ENCODE data around the gene DUSP1. TPM values are rescaled to one million over a fixed set of nuclear protein-coding genes. Genes with fewer than 3 reads are reported as not detected.

The DUSP1 gene
- total RNA-seq, 2 donors from 2014 or later = 9.2 to 11.0 TPM

DNA sequence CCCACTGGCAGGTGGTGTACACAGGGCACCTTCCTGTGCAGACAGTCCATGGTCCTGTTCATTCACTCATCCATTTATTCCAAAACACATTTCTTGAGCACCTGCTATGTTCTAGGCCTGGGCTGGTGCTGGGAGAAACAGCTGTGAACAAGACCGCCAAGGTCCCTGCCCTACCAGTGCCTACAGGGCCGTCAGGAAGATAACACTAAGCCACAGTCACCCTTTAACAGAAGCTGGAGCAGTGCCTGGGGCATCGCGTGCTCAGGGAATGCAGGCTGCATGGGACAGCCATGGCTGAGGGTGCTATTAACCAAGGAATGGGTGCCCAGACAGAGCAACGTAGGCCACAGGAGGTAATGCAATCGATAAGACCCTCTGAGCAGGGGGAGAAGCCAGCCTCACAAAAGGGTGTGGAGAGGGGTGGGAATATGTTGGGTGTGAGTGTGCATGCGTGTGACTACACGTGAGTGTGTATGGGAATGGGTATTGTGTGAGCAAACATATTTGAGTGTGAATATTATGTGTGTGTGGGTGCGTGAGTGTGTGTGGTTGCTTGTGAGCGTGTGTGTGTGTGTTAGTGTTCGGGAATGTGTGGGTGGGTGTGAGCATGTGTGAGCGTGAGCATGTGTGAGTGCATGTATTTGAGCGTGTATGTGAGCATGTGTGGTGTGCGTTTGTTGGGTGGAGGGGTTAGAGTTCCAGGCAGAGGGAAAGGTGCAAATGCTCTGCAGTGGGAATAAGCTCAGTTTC lies 19.1 kb downstream of the DUSP1 start:
- Histone ChIP-seq H3K9ac (ENCODE audit: extremely low read depth, low read length, poor library complexity, severe bottlenecking) (no peak overlapping the region), H3K27ac (ENCODE audit: low read depth, low read length) (no peak overlapping the region), H3K4me1 (ENCODE audit: control insufficient read depth, insufficient read depth, low read length) (no peaks in the 10 kb centered on the region), H3K36me3 (ENCODE audit: control insufficient read depth, insufficient read depth, low read length) (no peaks in the 10 kb centered on the region), H3K27me3 (ENCODE audit: control insufficient read depth, insufficient read depth, low read length, poor library complexity, severe bottlenecking) (no peaks in the 10 kb centered on the region), H3K4me3 (ENCODE audit: low read length) (no peak overlapping the region), H3K9me3 (ENCODE audit: control insufficient read depth, low read length) (peaks cover 21% of the 10 kb centered on the region)
- H3K27ac Mint-ChIP-seq = no peak overlapping the region
- peaks cover 60% of the 10 kb centered on the region for H3K27me3 Mint-ChIP-seq (ENCODE audit: insufficient read depth)
- no peaks in the 10 kb centered on the region for H3K36me3 Mint-ChIP-seq (ENCODE audit: low read depth)
- no peaks in the 10 kb centered on the region for H3K4me1 Mint-ChIP-seq
- peaks cover 20% of the 10 kb centered on the region for H3K9me3 Mint-ChIP-seq
- TF ChIP-seq, protein P1, sequence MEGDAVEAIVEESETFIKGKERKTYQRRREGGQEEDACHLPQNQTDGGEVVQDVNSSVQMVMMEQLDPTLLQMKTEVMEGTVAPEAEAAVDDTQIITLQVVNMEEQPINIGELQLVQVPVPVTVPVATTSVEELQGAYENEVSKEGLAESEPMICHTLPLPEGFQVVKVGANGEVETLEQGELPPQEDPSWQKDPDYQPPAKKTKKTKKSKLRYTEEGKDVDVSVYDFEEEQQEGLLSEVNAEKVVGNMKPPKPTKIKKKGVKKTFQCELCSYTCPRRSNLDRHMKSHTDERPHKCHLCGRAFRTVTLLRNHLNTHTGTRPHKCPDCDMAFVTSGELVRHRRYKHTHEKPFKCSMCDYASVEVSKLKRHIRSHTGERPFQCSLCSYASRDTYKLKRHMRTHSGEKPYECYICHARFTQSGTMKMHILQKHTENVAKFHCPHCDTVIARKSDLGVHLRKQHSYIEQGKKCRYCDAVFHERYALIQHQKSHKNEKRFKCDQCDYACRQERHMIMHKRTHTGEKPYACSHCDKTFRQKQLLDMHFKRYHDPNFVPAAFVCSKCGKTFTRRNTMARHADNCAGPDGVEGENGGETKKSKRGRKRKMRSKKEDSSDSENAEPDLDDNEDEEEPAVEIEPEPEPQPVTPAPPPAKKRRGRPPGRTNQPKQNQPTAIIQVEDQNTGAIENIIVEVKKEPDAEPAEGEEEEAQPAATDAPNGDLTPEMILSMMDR (conservative IDR thresholded peaks at IDR 0.05) = no peak
- H3K4me3 Mint-ChIP-seq = no peak overlapping the region
- no peak for DNase-seq
- WGBS, 2 experiments (ENCODE audit: insufficient coverage in 1 of 2, insufficient read length in 1 of 2) = 89 to 92% methylated on average over 11 to 14 of the region's 14 CpGs

- peaks cover 23% of the 10 kb centered on the region for H3K9me3 Mint-ChIP-seq
- no peak overlapping the region for H3K27ac Mint-ChIP-seq
- TF ChIP-seq, protein P1 (conservative IDR thresholded peaks at IDR 0.05) = no peak
- Histone ChIP-seq H3K36me3 (ENCODE audit: control insufficient read depth, insufficient read depth, low read length) (no peaks in the 10 kb centered on the region), H3K9ac (ENCODE audit: extremely low read depth, low read length, poor library complexity, severe bottlenecking) (no peak overlapping the region), H3K27ac (ENCODE audit: low read depth, low read length) (no peak overlapping the region), H3K4me1 (ENCODE audit: control insufficient read depth, insufficient read depth, low read length) (no peaks in the 10 kb centered on the region), H3K4me3 (ENCODE audit: low read length) (no peak overlapping the region), H3K9me3 (ENCODE audit: control insufficient read depth, low read length) (peaks cover 16% of the 10 kb centered on the region), H3K27me3 (ENCODE audit: control insufficient read depth, insufficient read depth, low read length, poor library complexity, severe bottlenecking) (no peaks in the 10 kb centered on the region)
- H3K36me3 Mint-ChIP-seq (ENCODE audit: low read depth) = no peaks in the 10 kb centered on the region
- no peaks in the 10 kb centered on the region for H3K4me1 Mint-ChIP-seq
- 83 to 89% methylated on average over 12 to 19 of the region's 19 CpGs for WGBS, 2 experiments (ENCODE audit: insufficient coverage in 1 of 2, insufficient read length in 1 of 2)
- H3K4me3 Mint-ChIP-seq = no peak overlapping the region
- H3K27me3 Mint-ChIP-seq (ENCODE audit: insufficient read depth) = peaks cover 62% of the 10 kb centered on the region
- DNase-seq = no peak
Measured at GRCh38 chr5:172749881-172750633, 20.9 kb downstream of the DUSP1 start.

- Mint-ChIP-seq H3K27ac (no peak overlapping the region), H3K36me3 (ENCODE audit: low read depth) (no peaks in the 10 kb centered on the region), H3K27me3 (ENCODE audit: insufficient read depth) (peaks cover 62% of the 10 kb centered on the region), H3K4me3 (peak overlapping the region; percentile 44), H3K9me3 (peaks cover 23% of the 10 kb centered on the region), H3K4me1 (peaks cover 2% of the 10 kb centered on the region)
- H3K27ac ChIP-seq (ENCODE audit: low read depth, low read length) = no peak overlapping the region
- no peaks in the 10 kb centered on the region for H3K36me3 ChIP-seq (ENCODE audit: control insufficient read depth, insufficient read depth, low read length)
- H3K4me3 ChIP-seq (ENCODE audit: low read length) = no peak overlapping the region
- TF ChIP-seq, protein P1 (conservative IDR thresholded peaks at IDR 0.05) = no peak
- WGBS, 2 experiments (ENCODE audit: insufficient coverage in 1 of 2, insufficient read length in 1 of 2) = 98 to 99% methylated on average over 6 to 7 of the region's 7 CpGs
- no peak for DNase-seq
- peaks cover 14% of the 10 kb centered on the region for H3K9me3 ChIP-seq (ENCODE audit: control insufficient read depth, low read length)
- H3K4me1 ChIP-seq (ENCODE audit: control insufficient read depth, insufficient read depth, low read length) = no peaks in the 10 kb centered on the region
- H3K27me3 ChIP-seq (ENCODE audit: control insufficient read depth, insufficient read depth, low read length, poor library complexity, severe bottlenecking) = no peaks in the 10 kb centered on the region
- H3K9ac ChIP-seq (ENCODE audit: extremely low read depth, low read length, poor library complexity, severe bottlenecking) = no peak overlapping the region
Measured at GRCh38 chr5:172749076-172749475, 21.9 kb downstream of the DUSP1 start.
